HepG2 (cell line): Measurements from ENCODE around the gene TBC1D25. TPM values are rescaled to one million over a fixed set of nuclear protein-coding genes. Genes with fewer than 3 reads are reported as not detected.

Experiments
- ASH2L ChIP-seq: fragments of 300-600, 200-600 bp; sonication (generic); IDR thresholded peaks from 2 replicates; pipeline ENCODE4 v1.7.0; 2017; ENCODE audit warnings: low read depth, mild to moderate bottlenecking, moderate library complexity, mixed read lengths, low read length; ENCODE audit not compliant: insufficient read length
- CEBPB ChIP-seq: IDR thresholded peaks from 2 replicates; pipeline ENCODE4 v1.6.1; 2011; ENCODE audit warnings: low read depth, low read length, improper control_type of control experiment, borderline replicate concordance
- JDP2 ChIP-seq: sonication (generic); formaldehyde crosslinking; IDR thresholded peaks from 2 replicates; pipeline ENCODE4 v1.8.1; 2022; ENCODE audit warnings: missing genetic modification reagents, borderline replicate concordance
- NR2F6 ChIP-seq, 2 experiments: IDR thresholded peaks; 2 replicates each; pipeline ENCODE4 v1.6.1; 2016; ENCODE audit warnings: antibody characterized with exemption in 1 of 2, mild to moderate bottlenecking in 1 of 2
- RFX3 ChIP-seq: IDR thresholded peaks from 2 replicates; pipeline ENCODE4 v1.6.1; 2016; ENCODE audit warnings: missing biosample characterization, missing genetic modification reagents
- SSRP1 ChIP-seq: IDR thresholded peaks from 2 replicates; pipeline ENCODE4 v1.6.1; 2016; ENCODE audit warnings: control low read depth
- YEATS2 ChIP-seq: sonication (generic); formaldehyde crosslinking; IDR thresholded peaks from 2 replicates; pipeline ENCODE4 v1.4.0; 2020; ENCODE audit warnings: missing genetic modification reagents, borderline replicate concordance
- ZC3H13 ChIP-seq: sonication (generic); formaldehyde crosslinking; IDR thresholded peaks from 2 replicates; pipeline ENCODE4 v1.8.1; 2023; ENCODE audit warnings: mild to moderate bottlenecking, missing genetic modification reagents, moderate library complexity
- ZFP36L1 ChIP-seq: sonication (generic); formaldehyde crosslinking; IDR thresholded peaks from 2 replicates; pipeline ENCODE4 v1.8.0; 2022; ENCODE audit warnings: mild to moderate bottlenecking, missing genetic modification reagents, moderate library complexity
- ZNF530 ChIP-seq: sonication (generic); formaldehyde crosslinking; IDR thresholded peaks from 2 replicates; pipeline ENCODE4 v1.5.0; 2020; ENCODE audit warnings: low read depth, mild to moderate bottlenecking, missing genetic modification reagents
- ZNF569 ChIP-seq: sonication (generic); formaldehyde crosslinking; IDR thresholded peaks from 2 replicates; pipeline ENCODE4 v1.5.0; 2020; ENCODE audit warnings: mild to moderate bottlenecking, missing genetic modification reagents, moderate library complexity, borderline replicate concordance
- ZNF75D ChIP-seq: sonication (generic); formaldehyde crosslinking; IDR thresholded peaks from 2 replicates; pipeline ENCODE4 v1.8.1; 2023; ENCODE audit warnings: missing genetic modification reagents, mild to moderate bottlenecking, borderline replicate concordance
- polyA plus RNA-seq, 8 experiments: library from polyadenylated mRNA; depleted of rRNA in 3 of 8; stranded (reverse) in 7 of 8; unstranded in 1 of 8; fragments of >200 nt; fragmentation: Illumina TruSeq in 4 of 8; extraction: Trizol in 4 of 8; gene quantifications; 2 replicates each; pipeline versions ENCODE4 v1.2.1 to v1.2.3, GENCODE V29; 2011 to 2016; ENCODE audit warnings: low read depth in 4 of 8, missing spikeins in 1 of 8, mixed read lengths in 1 of 8; ENCODE audit not compliant: insufficient read depth in 1 of 8
- total RNA-seq, 5 experiments: library from RNA; depleted of rRNA; stranded (reverse); fragments of >200 nt; fragmentation: Illumina TruSeq; extraction: Trizol; gene quantifications; 2 replicates each; pipeline ENCODE4 v1.2.3, GENCODE V29; 2016; ENCODE audit warnings: low read depth in 1 of 5
- TF ChIP-seq, protein P1 (sequence below): sonication (generic); formaldehyde crosslinking; IDR thresholded peaks from 2 replicates; pipeline ENCODE4 v1.9.0; 2021; ENCODE audit warnings: missing genetic modification reagents, mild to moderate bottlenecking, borderline replicate concordance
- TF ChIP-seq, protein P2 (sequence below): sonication (generic); formaldehyde crosslinking; IDR thresholded peaks from 2 replicates; pipeline ENCODE4 v1.5.0; 2020; ENCODE audit warnings: mild to moderate bottlenecking, missing genetic modification reagents
- TF ChIP-seq, protein P3 (sequence below): sonication (generic); formaldehyde crosslinking; IDR thresholded peaks from 2 replicates; pipeline ENCODE4 v1.5.0; 2020; ENCODE audit warnings: mild to moderate bottlenecking, missing genetic modification reagents
- TF ChIP-seq, protein P4 (sequence below): sonication (generic); formaldehyde crosslinking; IDR thresholded peaks from 2 replicates; pipeline ENCODE4 v1.5.0; 2020; ENCODE audit warnings: missing genetic modification reagents
- TF ChIP-seq, protein P5 (sequence below): sonication (generic); formaldehyde crosslinking; IDR thresholded peaks from 2 replicates; pipeline ENCODE4 v1.4.0; 2020; ENCODE audit warnings: missing genetic modification reagents
- TF ChIP-seq, protein P6 (sequence below): sonication (generic); IDR thresholded peaks from 2 replicates; pipeline ENCODE4 v1.6.1; 2016; ENCODE audit warnings: low read depth, borderline replicate concordance
- TF ChIP-seq, protein P7 (sequence below): sonication (generic); formaldehyde crosslinking; IDR thresholded peaks from 2 replicates; pipeline ENCODE4 v1.8.1; 2023; ENCODE audit warnings: mild to moderate bottlenecking, moderate library complexity, missing genetic modification reagents

The TBC1D25 gene
- total and polyA plus RNA-seq, 2 of the 13 experiments (the other 11 are each of a cell fraction or from before 2014, with no cell fraction given), result 3.5 to 4.7 TPM

DNA sequence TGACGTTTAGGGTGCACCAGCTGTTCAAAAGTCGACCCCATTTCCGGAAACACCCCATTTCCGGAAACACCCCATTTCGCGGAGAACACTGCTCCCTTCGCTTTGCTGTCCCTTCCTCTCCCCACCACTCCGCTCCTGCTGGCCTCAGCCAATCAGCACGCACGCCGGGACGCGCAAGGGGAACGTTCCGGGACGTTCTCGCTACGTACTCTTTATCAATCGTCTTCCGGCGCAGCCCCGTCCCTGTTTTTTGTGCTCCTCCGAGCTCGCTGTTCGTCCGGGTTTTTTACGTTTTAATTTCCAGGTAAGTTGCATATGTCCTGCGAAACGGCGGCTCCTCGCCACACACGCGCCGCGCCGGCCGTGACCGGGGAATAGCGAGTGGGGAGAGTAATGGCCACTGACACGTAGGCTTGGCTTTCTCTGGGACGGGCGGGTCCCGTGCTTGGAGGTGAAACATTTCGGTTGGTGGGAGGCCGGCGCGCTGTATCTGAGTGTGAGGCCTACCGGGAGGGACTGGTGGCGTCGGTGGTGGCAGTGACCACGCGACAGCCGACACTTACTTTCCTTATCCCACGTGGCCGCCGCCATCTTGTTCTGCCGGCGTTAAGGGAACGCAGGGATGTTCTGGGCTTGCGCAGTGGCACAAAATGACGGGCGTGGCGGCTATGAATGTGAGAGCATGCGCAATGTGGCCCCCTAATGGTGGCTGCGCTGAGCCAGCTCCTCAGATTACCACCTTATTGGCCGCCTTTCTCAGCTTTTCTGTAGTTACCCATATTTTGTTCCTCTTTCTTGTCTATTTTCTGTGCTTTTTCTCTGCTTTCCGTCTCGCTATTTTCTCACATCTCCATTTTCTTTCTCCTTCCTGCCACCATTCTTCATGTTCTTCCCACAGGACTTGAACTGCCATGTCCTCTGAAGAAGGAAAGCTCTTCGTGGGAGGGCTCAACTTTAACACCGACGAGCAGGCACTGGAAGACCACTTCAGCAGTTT is 35.1 kb downstream of the TBC1D25 start, which contains the start of gene RBM3 (continued):
- TF ChIP-seq, protein P1, sequence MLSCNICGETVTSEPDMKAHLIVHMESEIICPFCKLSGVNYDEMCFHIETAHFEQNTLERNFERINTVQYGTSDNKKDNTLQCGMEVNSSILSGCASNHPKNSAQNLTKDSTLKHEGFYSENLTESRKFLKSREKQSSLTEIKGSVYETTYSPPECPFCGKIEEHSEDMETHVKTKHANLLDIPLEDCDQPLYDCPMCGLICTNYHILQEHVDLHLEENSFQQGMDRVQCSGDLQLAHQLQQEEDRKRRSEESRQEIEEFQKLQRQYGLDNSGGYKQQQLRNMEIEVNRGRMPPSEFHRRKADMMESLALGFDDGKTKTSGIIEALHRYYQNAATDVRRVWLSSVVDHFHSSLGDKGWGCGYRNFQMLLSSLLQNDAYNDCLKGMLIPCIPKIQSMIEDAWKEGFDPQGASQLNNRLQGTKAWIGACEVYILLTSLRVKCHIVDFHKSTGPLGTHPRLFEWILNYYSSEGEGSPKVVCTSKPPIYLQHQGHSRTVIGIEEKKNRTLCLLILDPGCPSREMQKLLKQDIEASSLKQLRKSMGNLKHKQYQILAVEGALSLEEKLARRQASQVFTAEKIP (CRISPR knock-in tag), result no peak
- peak; percentile 72; the same call in 1 of the 2 replicates for TF ChIP-seq YEATS2
- no peak for TF ChIP-seq ZNF530 (CRISPR knock-in tag)
- TF ChIP-seq, protein P2, sequence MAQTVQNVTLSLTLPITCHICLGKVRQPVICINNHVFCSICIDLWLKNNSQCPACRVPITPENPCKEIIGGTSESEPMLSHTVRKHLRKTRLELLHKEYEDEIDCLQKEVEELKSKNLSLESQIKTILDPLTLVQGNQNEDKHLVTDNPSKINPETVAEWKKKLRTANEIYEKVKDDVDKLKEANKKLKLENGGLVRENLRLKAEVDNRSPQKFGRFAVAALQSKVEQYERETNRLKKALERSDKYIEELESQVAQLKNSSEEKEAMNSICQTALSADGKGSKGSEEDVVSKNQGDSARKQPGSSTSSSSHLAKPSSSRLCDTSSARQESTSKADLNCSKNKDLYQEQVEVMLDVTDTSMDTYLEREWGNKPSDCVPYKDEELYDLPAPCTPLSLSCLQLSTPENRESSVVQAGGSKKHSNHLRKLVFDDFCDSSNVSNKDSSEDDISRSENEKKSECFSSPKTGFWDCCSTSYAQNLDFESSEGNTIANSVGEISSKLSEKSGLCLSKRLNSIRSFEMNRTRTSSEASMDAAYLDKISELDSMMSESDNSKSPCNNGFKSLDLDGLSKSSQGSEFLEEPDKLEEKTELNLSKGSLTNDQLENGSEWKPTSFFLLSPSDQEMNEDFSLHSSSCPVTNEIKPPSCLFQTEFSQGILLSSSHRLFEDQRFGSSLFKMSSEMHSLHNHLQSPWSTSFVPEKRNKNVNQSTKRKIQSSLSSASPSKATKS (CRISPR knock-in tag), result no peak
- TF ChIP-seq ZC3H13 (CRISPR knock-in tag), result peak; percentile 67; the same call in 1 of the 2 replicates
- TF ChIP-seq ZNF75D (CRISPR knock-in tag), result no peak
- TF ChIP-seq, protein P3, sequence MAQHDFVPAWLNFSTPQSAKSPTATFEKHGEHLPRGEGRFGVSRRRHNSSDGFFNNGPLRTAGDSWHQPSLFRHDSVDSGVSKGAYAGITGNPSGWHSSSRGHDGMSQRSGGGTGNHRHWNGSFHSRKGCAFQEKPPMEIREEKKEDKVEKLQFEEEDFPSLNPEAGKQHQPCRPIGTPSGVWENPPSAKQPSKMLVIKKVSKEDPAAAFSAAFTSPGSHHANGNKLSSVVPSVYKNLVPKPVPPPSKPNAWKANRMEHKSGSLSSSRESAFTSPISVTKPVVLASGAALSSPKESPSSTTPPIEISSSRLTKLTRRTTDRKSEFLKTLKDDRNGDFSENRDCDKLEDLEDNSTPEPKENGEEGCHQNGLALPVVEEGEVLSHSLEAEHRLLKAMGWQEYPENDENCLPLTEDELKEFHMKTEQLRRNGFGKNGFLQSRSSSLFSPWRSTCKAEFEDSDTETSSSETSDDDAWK (CRISPR knock-in tag), result no peak
- no peak for TF ChIP-seq RFX3 (CRISPR knock-in tag)
- TF ChIP-seq, protein P4, sequence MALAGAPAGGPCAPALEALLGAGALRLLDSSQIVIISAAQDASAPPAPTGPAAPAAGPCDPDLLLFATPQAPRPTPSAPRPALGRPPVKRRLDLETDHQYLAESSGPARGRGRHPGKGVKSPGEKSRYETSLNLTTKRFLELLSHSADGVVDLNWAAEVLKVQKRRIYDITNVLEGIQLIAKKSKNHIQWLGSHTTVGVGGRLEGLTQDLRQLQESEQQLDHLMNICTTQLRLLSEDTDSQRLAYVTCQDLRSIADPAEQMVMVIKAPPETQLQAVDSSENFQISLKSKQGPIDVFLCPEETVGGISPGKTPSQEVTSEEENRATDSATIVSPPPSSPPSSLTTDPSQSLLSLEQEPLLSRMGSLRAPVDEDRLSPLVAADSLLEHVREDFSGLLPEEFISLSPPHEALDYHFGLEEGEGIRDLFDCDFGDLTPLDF (CRISPR knock-in tag), result no peak
- TF ChIP-seq, protein P5, sequence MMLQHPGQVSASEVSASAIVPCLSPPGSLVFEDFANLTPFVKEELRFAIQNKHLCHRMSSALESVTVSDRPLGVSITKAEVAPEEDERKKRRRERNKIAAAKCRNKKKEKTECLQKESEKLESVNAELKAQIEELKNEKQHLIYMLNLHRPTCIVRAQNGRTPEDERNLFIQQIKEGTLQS (CRISPR knock-in tag), result no peak
- TF ChIP-seq CEBPB, result no peak
- no peak for TF ChIP-seq ZFP36L1 (CRISPR knock-in tag)
- no peak for TF ChIP-seq JDP2 (CRISPR knock-in tag)
- TF ChIP-seq, protein P6, sequence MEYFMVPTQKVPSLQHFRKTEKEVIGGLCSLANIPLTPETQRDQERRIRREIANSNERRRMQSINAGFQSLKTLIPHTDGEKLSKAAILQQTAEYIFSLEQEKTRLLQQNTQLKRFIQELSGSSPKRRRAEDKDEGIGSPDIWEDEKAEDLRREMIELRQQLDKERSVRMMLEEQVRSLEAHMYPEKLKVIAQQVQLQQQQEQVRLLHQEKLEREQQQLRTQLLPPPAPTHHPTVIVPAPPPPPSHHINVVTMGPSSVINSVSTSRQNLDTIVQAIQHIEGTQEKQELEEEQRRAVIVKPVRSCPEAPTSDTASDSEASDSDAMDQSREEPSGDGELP, result peak; percentile 95
- no peak for TF ChIP-seq SSRP1 (CRISPR knock-in tag)
- TF ChIP-seq ZNF569 (CRISPR knock-in tag), result no peak
- TF ChIP-seq, protein P7, sequence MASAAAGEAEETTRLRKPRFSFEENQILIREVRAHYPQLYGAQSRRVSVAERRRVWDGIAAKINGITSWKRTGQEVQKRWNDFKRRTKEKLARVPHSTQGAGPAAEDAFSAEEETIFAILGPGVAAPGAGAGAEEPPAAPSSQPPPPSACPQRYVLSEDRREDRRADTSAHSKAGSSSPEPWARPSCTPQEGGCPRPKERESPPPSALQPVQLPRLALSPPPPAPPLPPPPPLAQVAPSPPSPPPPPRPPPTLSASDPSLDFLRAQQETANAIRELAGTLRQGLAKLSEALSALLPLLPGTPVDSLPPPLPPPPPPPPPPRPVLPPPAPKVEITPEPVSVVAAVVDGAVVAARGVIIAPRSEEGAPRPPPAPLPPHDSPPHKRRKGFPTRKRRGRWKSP (CRISPR knock-in tag), result peak; percentile 32; the same call in 1 of the 2 replicates
- TF ChIP-seq ASH2L, result peak; percentile 51
- TF ChIP-seq NR2F6 (IDR thresholded peaks at IDR 0.05), result no peak
- TF ChIP-seq NR2F6 (CRISPR knock-in tag; IDR thresholded peaks at IDR 0.05), result no peak
